Breast epithelium (tissue), 4 donors: ENCODE measurements around the gene ATP8B4. TPM values are rescaled to one million over a fixed set of nuclear protein-coding genes. Genes with fewer than 3 reads are reported as not detected.
"Not testable (repeated sequence)": the region's sequence is repeated elsewhere in the genome, so short reads cannot be mapped to it uniquely, and the experiment has no call there.

ENCODE experiments used
- DNase-seq, 2 donors: peaks; one replicate each; pipeline ENCODE4 v3.0.0-alpha.2; 2019; ENCODE audit warnings: low spot score in 2 of 2
- H3K27ac ChIP-seq, 2 donors: fragments of 200-600 bp; sonication (generic) in 1 of 2; one replicate each; pipeline ENCODE4 v1.5.1; 2016 to 2019; ENCODE audit warnings: mild to moderate bottlenecking in 1 of 2
- H3K27me3 ChIP-seq, 2 donors: fragments of 200-600 bp; sonication (generic) in 1 of 2; one replicate each; pipeline versions ENCODE4 v1.5.1 to v1.6.0; 2017 to 2019; ENCODE audit warnings: control low read depth in 1 of 2, mild to moderate bottlenecking in 1 of 2
- H3K36me3 ChIP-seq: fragments of 200-600 bp; one replicate; pipeline ENCODE4 v1.5.1; 2019
- H3K4me1 ChIP-seq, 2 donors: fragments of 200-600 bp; sonication (generic); one replicate each; pipeline ENCODE4 v1.5.1; 2016 to 2019; ENCODE audit warnings: control low read depth in 1 of 2
- H3K4me3 ChIP-seq, 3 donors: fragments of 200-600 bp; sonication (generic); 1 replicate in 2 of 3; 2 replicates in 1 of 3; pipeline ENCODE4 v1.5.1; 2016 to 2019; ENCODE audit warnings: mild to moderate bottlenecking in 3 of 3, moderate library complexity in 2 of 3
- H3K9me3 ChIP-seq, 2 donors: fragments of 200-600 bp; sonication (generic) in 1 of 2; one replicate each; pipeline ENCODE4 v1.5.1; 2016 to 2019; ENCODE audit warnings: control low read depth in 1 of 2
- POLR2A ChIP-seq: fragments of 450-650 bp; IDR thresholded peaks from one replicate; pipeline ENCODE4 v1.6.1; 2016; ENCODE audit warnings: antibody characterized with exemption, mild to moderate bottlenecking, moderate library complexity
- POLR2AphosphoS5 ChIP-seq, 3 donors: sonication (generic); formaldehyde crosslinking; IDR thresholded peaks; one replicate each; pipeline ENCODE4 v1.6.1; 2017; ENCODE audit warnings: antibody characterized with exemption in 3 of 3
- intact Hi-C: fragments of 100-400 bp; cut with DNase I; formaldehyde crosslinking; loops from one replicate; pipeline ENCODE4 v1.15.1; 2023; ENCODE audit warnings: low total_unique reads
- total RNA-seq, 3 donors: library from RNA; depleted of rRNA; stranded (reverse); fragments of >200 nt; gene quantifications; one replicate each; pipeline ENCODE4 v1.1.0, GENCODE V29; 2016
- TF ChIP-seq, protein P1 (sequence below), 3 donors: fragments of 450-650 bp; IDR thresholded peaks; one replicate each; pipeline ENCODE4 v1.5.1; 2016 to 2017; ENCODE audit warnings: antibody characterized with exemption in 3 of 3, mild to moderate bottlenecking in 3 of 3, moderate library complexity in 3 of 3

ATP8B4 gene
- total RNA-seq, 3 donors from 2014 or later, result 7.9 to 28.3 (median 9.5) TPM

- intact Hi-C loops, result no loop called here
- TF ChIP-seq, protein P1, sequence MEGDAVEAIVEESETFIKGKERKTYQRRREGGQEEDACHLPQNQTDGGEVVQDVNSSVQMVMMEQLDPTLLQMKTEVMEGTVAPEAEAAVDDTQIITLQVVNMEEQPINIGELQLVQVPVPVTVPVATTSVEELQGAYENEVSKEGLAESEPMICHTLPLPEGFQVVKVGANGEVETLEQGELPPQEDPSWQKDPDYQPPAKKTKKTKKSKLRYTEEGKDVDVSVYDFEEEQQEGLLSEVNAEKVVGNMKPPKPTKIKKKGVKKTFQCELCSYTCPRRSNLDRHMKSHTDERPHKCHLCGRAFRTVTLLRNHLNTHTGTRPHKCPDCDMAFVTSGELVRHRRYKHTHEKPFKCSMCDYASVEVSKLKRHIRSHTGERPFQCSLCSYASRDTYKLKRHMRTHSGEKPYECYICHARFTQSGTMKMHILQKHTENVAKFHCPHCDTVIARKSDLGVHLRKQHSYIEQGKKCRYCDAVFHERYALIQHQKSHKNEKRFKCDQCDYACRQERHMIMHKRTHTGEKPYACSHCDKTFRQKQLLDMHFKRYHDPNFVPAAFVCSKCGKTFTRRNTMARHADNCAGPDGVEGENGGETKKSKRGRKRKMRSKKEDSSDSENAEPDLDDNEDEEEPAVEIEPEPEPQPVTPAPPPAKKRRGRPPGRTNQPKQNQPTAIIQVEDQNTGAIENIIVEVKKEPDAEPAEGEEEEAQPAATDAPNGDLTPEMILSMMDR (IDR thresholded peaks at IDR 0.05), result no peak
- TF ChIP-seq POLR2A (no peak), POLR2AphosphoS5 (IDR thresholded peaks at IDR 0.05) (no peak)
- H3K4me3 ChIP-seq, result no peak overlapping the region
- H3K27me3 ChIP-seq, result no peaks in the 10 kb centered on the region
- no peak overlapping the region for H3K27ac ChIP-seq
- H3K36me3 ChIP-seq, result no peaks in the 10 kb centered on the region
- no peak for DNase-seq
- H3K9me3 ChIP-seq, result no peaks in the 10 kb centered on the region
- H3K4me1 ChIP-seq, result no peaks in the 10 kb centered on the region
Measured at GRCh38 chr15:50095938-50096821, 22.9 kb downstream of the ATP8B4 start.

- H3K36me3 ChIP-seq, H3K4me3 ChIP-seq, DNase-seq, H3K9me3 ChIP-seq, H3K4me1 ChIP-seq, intact Hi-C loops, H3K27me3 ChIP-seq, H3K27ac ChIP-seq: not testable (repeated sequence)
Measured at GRCh38 chr15:50089386-50089785, 29.6 kb downstream of the ATP8B4 start.

- TF ChIP-seq, protein P1 (IDR thresholded peaks at IDR 0.05), result no peak
- TF ChIP-seq POLR2A, result no peak
- no peak for TF ChIP-seq POLR2AphosphoS5 (IDR thresholded peaks at IDR 0.05)
- Histone ChIP-seq H3K27me3 (no peaks in the 10 kb centered on the region), H3K27ac (no peak overlapping the region), H3K36me3 (no peaks in the 10 kb centered on the region), H3K9me3 (no peaks in the 10 kb centered on the region), H3K4me3 (no peak overlapping the region), H3K4me1 (no peaks in the 10 kb centered on the region)
- intact Hi-C loops, result no loop called here
- DNase-seq, result no peak
Measured at GRCh38 chr15:50084932-50085331, 34.1 kb downstream of the ATP8B4 start.

DNA sequence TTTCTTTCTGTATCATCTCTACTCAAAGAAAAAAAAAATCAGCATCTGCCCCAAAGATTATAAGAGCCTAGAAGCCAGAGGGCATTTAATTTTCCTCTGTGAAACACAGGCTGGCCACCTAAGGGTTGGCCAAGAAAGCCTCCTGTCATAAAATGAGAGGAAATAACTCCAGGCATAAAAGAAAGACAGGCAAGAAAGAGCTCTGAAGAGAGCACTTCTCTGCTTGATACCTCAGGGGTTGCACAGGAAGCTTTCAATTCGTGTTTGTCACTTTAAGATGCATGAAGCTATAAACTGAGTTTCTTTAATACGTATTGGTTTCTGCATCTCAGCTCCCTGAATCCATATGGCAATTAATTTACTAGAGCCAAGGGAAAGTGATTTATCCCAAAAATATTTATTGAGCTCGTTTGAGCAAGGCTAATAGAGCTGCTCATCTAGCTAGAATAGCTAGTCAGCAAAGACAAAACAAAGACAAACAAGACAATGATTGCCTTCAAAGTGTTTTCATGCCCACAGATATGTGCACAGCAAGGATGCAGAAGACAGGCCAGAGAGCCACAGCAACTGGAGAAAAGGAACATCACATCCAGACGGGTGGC, 35.5 kb downstream of the ATP8B4 start:
- Histone ChIP-seq H3K9me3 (no peaks in the 10 kb centered on the region), H3K4me3 (no peak overlapping the region), H3K36me3 (no peaks in the 10 kb centered on the region), H3K27ac (no peak overlapping the region), H3K4me1 (no peaks in the 10 kb centered on the region), H3K27me3 (no peaks in the 10 kb centered on the region)
- intact Hi-C loops, result no loop called here
- DNase-seq, result no peak
- TF ChIP-seq POLR2A, result no peak
- TF ChIP-seq, protein P1 (IDR thresholded peaks at IDR 0.05), result no peak
- TF ChIP-seq POLR2AphosphoS5 (IDR thresholded peaks at IDR 0.05), result no peak

- Histone ChIP-seq H3K9me3 (no peaks in the 10 kb centered on the region), H3K36me3 (no peaks in the 10 kb centered on the region), H3K27ac (no peak overlapping the region), H3K4me1 (no peaks in the 10 kb centered on the region), H3K4me3 (no peak overlapping the region), H3K27me3 (no peaks in the 10 kb centered on the region)
- intact Hi-C loops, result no loop called here
- no peak for DNase-seq
- TF ChIP-seq POLR2A (no peak), POLR2AphosphoS5 (IDR thresholded peaks at IDR 0.05) (no peak)
- TF ChIP-seq, protein P1 (IDR thresholded peaks at IDR 0.05), result no peak
Measured at GRCh38 chr15:50082066-50082465, 37.0 kb downstream of the ATP8B4 start.
